ENCODE measurements around the gene SYT15B.
"Not testable (repeated sequence)": the region's sequence is repeated elsewhere in the genome, so short reads cannot be mapped to it uniquely, and the experiment has no call there.

The SYT15B gene

GRCh38 chr10:47725047-47725446 is 38.3 kb downstream of the SYT15B start:
- DNase-seq: not testable (repeated sequence)

- not testable (repeated sequence) for DNase-seq
These were observed 39.3 kb downstream of the SYT15B start for GRCh38 chr10:47724119-47724518.

GRCh38 chr10:47723362-47723761 is 40.0 kb downstream of the SYT15B start:
- not testable (repeated sequence) for DNase-seq

- not testable (repeated sequence) for DNase-seq
These were observed 46.2 kb downstream of the SYT15B start for GRCh38 chr10:47717011-47717769.

All from NCI-H1092 treated with DMSO at 0.1 percent for 48 hours (cell line).